ENCODE results near the gene MSMO1.

The MSMO1 gene

DNA sequence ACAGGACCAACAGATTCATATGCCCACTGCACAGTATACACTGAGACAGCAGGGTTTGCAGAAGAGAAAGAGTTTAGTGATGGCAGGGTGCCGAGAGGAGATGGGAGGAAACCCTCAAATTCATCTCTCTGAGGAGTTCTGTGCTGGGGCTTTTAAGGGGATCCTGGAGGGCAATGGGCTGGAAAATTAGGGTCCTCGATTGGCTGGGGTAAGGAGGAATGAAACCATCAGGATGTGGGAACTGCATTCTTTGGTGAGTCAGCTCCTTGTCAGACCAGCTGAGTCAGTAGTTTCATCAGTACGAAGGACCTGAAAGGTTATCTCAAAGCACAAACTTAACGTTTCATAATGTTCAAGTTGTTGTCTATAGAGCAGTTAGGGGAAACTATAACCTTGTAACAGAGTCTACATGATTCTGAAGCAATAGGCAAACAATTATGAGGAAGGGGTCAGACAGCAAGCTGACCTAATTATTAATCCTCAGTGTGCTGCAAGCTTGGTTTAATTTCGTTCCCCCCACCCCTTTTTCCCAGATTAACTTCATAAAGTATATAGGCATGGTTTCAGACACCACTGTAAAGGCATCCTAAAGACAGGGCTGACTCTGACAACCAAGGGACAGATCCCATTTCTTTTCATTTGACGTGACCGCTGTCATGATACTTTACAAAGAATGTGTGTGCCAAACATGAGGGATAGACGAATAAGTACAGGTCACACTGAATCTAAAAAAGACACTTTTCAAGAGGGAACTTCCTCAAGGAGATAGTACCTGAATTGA lies 1.5 kb upstream of the MSMO1 start:
- DNase-seq (ENCODE audit: low read depth), result peak; percentile 80
- H3K4me3 ChIP-seq (ENCODE audit: low read length), result peak overlapping the region; percentile 78; the same call in 1 of the 2 replicates

DNA sequence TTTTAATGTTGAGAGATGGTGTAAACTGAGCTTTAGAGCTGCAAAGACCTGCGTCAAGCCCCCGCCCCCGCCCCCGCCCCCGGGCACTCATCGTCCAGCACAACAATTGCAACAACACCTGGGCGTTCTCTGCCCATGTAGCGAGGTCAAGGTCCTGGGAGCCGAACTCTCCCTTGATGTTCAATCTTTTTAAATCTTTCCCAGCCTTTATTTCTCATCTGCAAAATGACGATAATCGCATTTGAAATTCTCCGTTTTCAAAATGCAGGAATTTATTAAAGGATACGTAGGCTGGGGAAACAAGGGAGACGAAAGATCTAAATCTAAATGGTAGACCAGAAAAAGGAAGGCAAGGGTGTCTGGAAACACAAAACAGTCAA lies 648 bp upstream of the MSMO1 start:
- peak; percentile 27 for DNase-seq (ENCODE audit: low read depth)
- peak overlapping the region; percentile 78 for H3K4me3 ChIP-seq (ENCODE audit: low read length)
- TF ChIP-seq, protein P1, sequence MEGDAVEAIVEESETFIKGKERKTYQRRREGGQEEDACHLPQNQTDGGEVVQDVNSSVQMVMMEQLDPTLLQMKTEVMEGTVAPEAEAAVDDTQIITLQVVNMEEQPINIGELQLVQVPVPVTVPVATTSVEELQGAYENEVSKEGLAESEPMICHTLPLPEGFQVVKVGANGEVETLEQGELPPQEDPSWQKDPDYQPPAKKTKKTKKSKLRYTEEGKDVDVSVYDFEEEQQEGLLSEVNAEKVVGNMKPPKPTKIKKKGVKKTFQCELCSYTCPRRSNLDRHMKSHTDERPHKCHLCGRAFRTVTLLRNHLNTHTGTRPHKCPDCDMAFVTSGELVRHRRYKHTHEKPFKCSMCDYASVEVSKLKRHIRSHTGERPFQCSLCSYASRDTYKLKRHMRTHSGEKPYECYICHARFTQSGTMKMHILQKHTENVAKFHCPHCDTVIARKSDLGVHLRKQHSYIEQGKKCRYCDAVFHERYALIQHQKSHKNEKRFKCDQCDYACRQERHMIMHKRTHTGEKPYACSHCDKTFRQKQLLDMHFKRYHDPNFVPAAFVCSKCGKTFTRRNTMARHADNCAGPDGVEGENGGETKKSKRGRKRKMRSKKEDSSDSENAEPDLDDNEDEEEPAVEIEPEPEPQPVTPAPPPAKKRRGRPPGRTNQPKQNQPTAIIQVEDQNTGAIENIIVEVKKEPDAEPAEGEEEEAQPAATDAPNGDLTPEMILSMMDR (conservative IDR thresholded peaks at IDR 0.05; ENCODE audit: low read length), result no peak

More for the DNA sequence above, 1.5 kb upstream of the MSMO1 start:
- TF ChIP-seq, protein P1 (conservative IDR thresholded peaks at IDR 0.05; ENCODE audit: low read length), result no peak

DNA sequence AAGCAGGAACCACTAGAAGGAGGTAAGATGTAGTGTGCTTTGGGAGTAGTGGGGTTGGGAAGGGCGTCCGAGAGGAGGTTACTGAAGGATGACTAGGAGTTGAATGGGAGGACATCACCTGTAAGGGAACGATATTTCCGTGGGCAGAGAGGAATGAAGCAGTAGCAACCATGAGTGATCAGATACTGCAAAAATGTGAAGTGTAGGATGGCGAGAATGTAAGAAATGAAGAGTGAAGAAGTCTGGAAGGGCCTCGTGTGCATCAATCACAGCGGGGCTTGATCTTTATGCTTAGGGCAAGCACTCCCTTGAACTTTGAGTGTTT lies 594 bp downstream of the MSMO1 start:
- TF ChIP-seq, protein P1 (conservative IDR thresholded peaks at IDR 0.05; ENCODE audit: low read length), result no peak
- peak overlapping the region; percentile 95 for H3K4me3 ChIP-seq (ENCODE audit: low read length)
- DNase-seq (ENCODE audit: low read depth), result peak; percentile 28

DNA sequence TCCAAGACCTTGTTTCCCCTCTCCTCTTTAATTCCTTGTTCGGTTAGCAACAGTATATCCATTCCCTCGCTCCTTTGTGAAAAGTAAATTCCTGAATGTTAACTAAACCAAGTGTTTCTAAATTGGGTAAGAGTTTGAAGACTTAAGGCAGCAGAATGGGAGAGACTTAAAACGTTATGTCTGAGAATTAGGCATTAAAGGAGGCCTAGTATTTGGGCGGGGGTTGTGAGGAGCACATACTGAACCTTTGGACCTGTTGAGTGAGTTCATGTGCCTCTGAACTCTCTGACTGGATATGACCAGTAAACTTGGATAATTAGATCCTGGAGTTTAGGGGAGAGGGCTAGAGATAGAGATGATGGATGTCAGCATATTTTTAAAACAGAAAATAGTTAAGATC lies 1.2 kb downstream of the MSMO1 start:
- TF ChIP-seq, protein P1 (conservative IDR thresholded peaks at IDR 0.05; ENCODE audit: low read length), result no peak
- no peak for DNase-seq (ENCODE audit: low read depth)
- peak overlapping the region; percentile 95 for H3K4me3 ChIP-seq (ENCODE audit: low read length)

DNA sequence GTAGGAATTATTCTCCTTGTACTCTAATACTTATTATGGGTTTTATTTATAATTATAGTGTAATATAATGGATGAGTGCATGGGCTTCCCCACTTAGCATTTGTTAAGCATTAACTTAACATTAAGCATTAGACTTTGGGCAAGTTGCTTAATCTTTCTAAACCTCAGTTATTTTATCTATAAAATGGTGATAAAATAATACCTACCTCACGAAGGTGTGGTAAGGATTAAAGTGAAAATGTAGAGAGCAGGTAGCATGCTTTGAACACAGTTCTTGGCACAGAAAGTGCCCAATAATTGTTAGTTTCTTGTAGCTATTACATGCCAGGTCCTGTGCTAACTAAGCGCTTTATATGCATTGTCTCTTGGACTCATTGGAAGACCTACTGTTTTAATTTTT lies 2.6 kb downstream of the MSMO1 start:
- no peak for DNase-seq (ENCODE audit: low read depth)
- TF ChIP-seq, protein P1 (conservative IDR thresholded peaks at IDR 0.05; ENCODE audit: low read length), result no peak
- no peak overlapping the region for H3K4me3 ChIP-seq (ENCODE audit: low read length)

DNA sequence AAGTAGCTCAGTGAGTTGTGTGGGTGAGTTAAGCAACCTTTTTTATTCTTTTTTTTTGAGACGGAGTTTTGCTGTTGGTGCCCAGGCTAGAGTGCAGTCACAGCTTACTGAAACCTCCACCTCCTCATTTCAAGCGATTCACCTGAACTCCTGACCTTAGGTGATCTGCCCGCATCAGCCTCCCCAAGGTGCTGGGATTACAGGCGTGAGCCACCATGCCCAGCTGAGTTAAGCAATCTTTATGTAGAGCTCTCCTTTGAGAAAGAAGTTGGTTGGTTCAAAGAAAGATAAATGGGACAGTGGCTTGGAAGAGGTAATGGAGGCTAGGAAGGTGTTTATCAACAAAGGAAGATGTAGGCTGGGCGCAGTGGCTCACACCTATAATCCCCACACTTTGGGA lies 3.2 kb downstream of the MSMO1 start:
- TF ChIP-seq, protein P1 (conservative IDR thresholded peaks at IDR 0.05; ENCODE audit: low read length), result no peak
- H3K4me3 ChIP-seq (ENCODE audit: low read length), result no peak overlapping the region
- DNase-seq (ENCODE audit: low read depth), result no peak

DNA sequence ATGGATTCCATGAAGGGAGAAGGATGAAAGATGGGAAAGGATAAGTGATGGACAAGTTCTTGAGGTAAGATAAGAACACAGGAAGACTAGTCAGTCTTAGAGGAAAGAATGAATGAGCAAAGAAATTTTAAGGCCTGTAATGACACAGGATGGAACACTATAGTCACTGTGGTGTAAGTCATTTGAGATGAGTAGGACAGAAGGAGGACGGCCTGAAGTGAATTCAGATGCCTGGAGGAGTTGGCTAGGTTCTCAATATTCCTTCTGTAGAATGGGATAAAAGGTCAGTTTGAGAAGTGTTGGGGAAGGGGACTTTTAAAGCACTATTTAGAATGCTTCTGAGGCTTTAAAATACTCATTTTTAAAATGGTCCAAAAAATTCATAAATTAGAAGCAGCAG lies 3.9 kb downstream of the MSMO1 start:
- no peak for DNase-seq (ENCODE audit: low read depth)
- TF ChIP-seq, protein P1 (conservative IDR thresholded peaks at IDR 0.05; ENCODE audit: low read length), result no peak
- no peak overlapping the region for H3K4me3 ChIP-seq (ENCODE audit: low read length)

Data from AG10803 (cell line).